HG03565 (cell line): ENCODE data around the gene ASCL3.
"Not testable (repeated sequence)": the region's sequence is repeated elsewhere in the genome, so short reads cannot be mapped to it uniquely, and the experiment has no call there.

Experiments used
- ATAC-seq: cut with Tn5 transposase; IDR thresholded peaks from one replicate; pipeline ENCODE4 v1.9.1; 2021; ENCODE audit warnings: mild to moderate bottlenecking, moderate library complexity; ENCODE audit not compliant: unreplicated experiment

ASCL3 gene

GRCh38 chr11:8911029-8911823 is 31.6 kb downstream of the ASCL3 start, which contains the start of gene AKIP1:
AKIP1 (plus strand) TSS chr11:8911189; CDS start chr11:8911450, 261 bp downstream.
- peak; percentile 81 for ATAC-seq

- no peak for ATAC-seq
Observed at GRCh38 chr11:8910649-8911026, 32.2 kb downstream of the ASCL3 start.

GRCh38 chr11:8908099-8908498 is 34.7 kb downstream of the ASCL3 start:
- ATAC-seq = no peak

GRCh38 chr11:8907116-8907515 is 35.7 kb downstream of the ASCL3 start:
- no peak for ATAC-seq

GRCh38 chr11:8905528-8906165 is 37.2 kb downstream of the ASCL3 start:
- ATAC-seq = no peak

- no peak for ATAC-seq
Observed at GRCh38 chr11:8899119-8899753, 43.6 kb downstream of the ASCL3 start.

- ATAC-seq = not testable (repeated sequence)
Observed at GRCh38 chr11:8891185-8891584, 51.6 kb downstream of the ASCL3 start.
